Liver (tissue), 9 donors: ENCODE data around the gene CEP135. TPM values are rescaled to one million over a fixed set of nuclear protein-coding genes. Genes with fewer than 3 reads are reported as not detected.

Experiments
- DNase-seq: peaks from one replicate; pipeline ENCODE4 v3.0.0-alpha.2; 2017; ENCODE audit warnings: low spot score
- H3K27ac ChIP-seq, 2 donors: one replicate each; pipeline ENCODE4 v1.7.0; 2013; ENCODE audit warnings: inconsistent platforms in 2 of 2, low read length in 2 of 2, control low read depth in 1 of 2, low read depth in 1 of 2, mild to moderate bottlenecking in 1 of 2
- H3K27me3 ChIP-seq, 4 donors: one replicate each; pipeline versions ENCODE4 v1.6.1 to v1.7.0; 2013; ENCODE audit warnings: low read length in 3 of 4, inconsistent platforms in 1 of 4, mild to moderate bottlenecking in 1 of 4, moderate library complexity in 1 of 4; ENCODE audit not compliant: control insufficient read depth in 4 of 4, insufficient read depth in 4 of 4
- H3K36me3 ChIP-seq, 4 donors: one replicate each; pipeline versions ENCODE4 v1.6.1 to v1.7.0; 2013; ENCODE audit warnings: low read length in 3 of 4, mild to moderate bottlenecking in 3 of 4, low read depth in 1 of 4, moderate library complexity in 1 of 4; ENCODE audit not compliant: control insufficient read depth in 4 of 4, insufficient read depth in 3 of 4
- H3K4me1 ChIP-seq, 4 donors: one replicate each; pipeline versions ENCODE4 v1.6.1 to v1.7.0; 2013; ENCODE audit warnings: low read length in 3 of 4, mild to moderate bottlenecking in 3 of 4, moderate library complexity in 1 of 4; ENCODE audit not compliant: control insufficient read depth in 4 of 4, insufficient read depth in 4 of 4
- H3K4me3 ChIP-seq, 3 donors: one replicate each; pipeline versions ENCODE4 v1.6.1 to v1.7.0; 2013; ENCODE audit warnings: low read length in 3 of 3, control low read depth in 1 of 3, low read depth in 1 of 3, mild to moderate bottlenecking in 1 of 3
- H3K9ac ChIP-seq, 2 donors: one replicate each; pipeline ENCODE4 v1.7.0; 2013; ENCODE audit warnings: low read length in 2 of 2, mild to moderate bottlenecking in 2 of 2, moderate library complexity in 2 of 2, control low read depth in 1 of 2, low read depth in 1 of 2
- H3K9me3 ChIP-seq, 4 donors: one replicate each; pipeline versions ENCODE4 v1.6.1 to v1.7.0; 2013; ENCODE audit warnings: low read length in 3 of 4; ENCODE audit not compliant: control insufficient read depth in 4 of 4
- ATF3 ChIP-seq: IDR thresholded peaks from 2 replicates; pipeline ENCODE4 v1.6.1; 2016; ENCODE audit warnings: antibody characterized with exemption
- CTCF ChIP-seq: fragments of 150-350 bp; IDR thresholded peaks from 2 replicates; pipeline ENCODE4 v1.5.1; 2017; ENCODE audit warnings: improper control_type of control experiment, low read depth, low read length; ENCODE audit not compliant: missing input control
- EGR1 ChIP-seq, 2 donors: IDR thresholded peaks; 2 replicates each; pipeline ENCODE4 v1.6.1; 2016 to 2018; ENCODE audit warnings: antibody characterized with exemption in 2 of 2, low read depth in 2 of 2
- FOXA1 ChIP-seq: IDR thresholded peaks from 2 replicates; pipeline ENCODE4 v1.6.1; 2016; ENCODE audit warnings: antibody characterized with exemption
- FOXA2 ChIP-seq: IDR thresholded peaks from 2 replicates; pipeline ENCODE4 v1.6.1; 2016; ENCODE audit warnings: antibody characterized with exemption
- GABPA ChIP-seq, 2 donors: IDR thresholded peaks in 1 of 2; conservative IDR thresholded peaks in 1 of 2; 2 replicates each; pipeline ENCODE4 v1.6.1; 2016; ENCODE audit warnings: antibody characterized with exemption in 2 of 2, mild to moderate bottlenecking in 1 of 2, moderate library complexity in 1 of 2
- HNF4A ChIP-seq, 2 donors: conservative IDR thresholded peaks; 2 replicates each; pipeline ENCODE4 v1.6.1; 2016; ENCODE audit warnings: antibody characterized with exemption in 2 of 2, mild to moderate bottlenecking in 2 of 2
- HNF4G ChIP-seq: IDR thresholded peaks from 2 replicates; pipeline ENCODE4 v1.6.1; 2016; ENCODE audit warnings: antibody characterized with exemption
- JUND ChIP-seq, 2 donors: IDR thresholded peaks; 2 replicates each; pipeline ENCODE4 v1.6.1; 2016; ENCODE audit warnings: antibody characterized with exemption in 2 of 2
- MAX ChIP-seq: IDR thresholded peaks from 2 replicates; pipeline ENCODE4 v1.6.1; 2016; ENCODE audit warnings: antibody characterized with exemption
- NR2F2 ChIP-seq: IDR thresholded peaks from 2 replicates; pipeline ENCODE4 v1.6.1; 2016; ENCODE audit warnings: antibody characterized with exemption
- RAD21 ChIP-seq, 2 donors: IDR thresholded peaks; 2 replicates each; pipeline ENCODE4 v1.6.1; 2016; ENCODE audit warnings: antibody characterized with exemption in 2 of 2, mild to moderate bottlenecking in 2 of 2
- REST ChIP-seq: IDR thresholded peaks from 2 replicates; pipeline ENCODE4 v1.6.1; 2016; ENCODE audit warnings: antibody characterized with exemption, mild to moderate bottlenecking
- RXRA ChIP-seq, 2 donors: IDR thresholded peaks; 2 replicates each; pipeline ENCODE4 v1.6.1; 2017 to 2018; ENCODE audit warnings: antibody characterized with exemption in 2 of 2, mild to moderate bottlenecking in 1 of 2
- SP1 ChIP-seq: IDR thresholded peaks from 2 replicates; pipeline ENCODE4 v1.6.1; 2018; ENCODE audit warnings: antibody characterized with exemption, mild to moderate bottlenecking
- TAF1 ChIP-seq: conservative IDR thresholded peaks from 2 replicates; pipeline ENCODE4 v1.6.1; 2016; ENCODE audit warnings: antibody characterized with exemption, mild to moderate bottlenecking
- YY1 ChIP-seq: IDR thresholded peaks from 2 replicates; pipeline ENCODE4 v1.6.1; 2016; ENCODE audit warnings: antibody characterized with exemption, mild to moderate bottlenecking
- ZBTB33 ChIP-seq: IDR thresholded peaks from 2 replicates; pipeline ENCODE4 v1.6.1; 2016; ENCODE audit warnings: antibody characterized with exemption
- polyA plus RNA-seq, 2 donors: library from polyadenylated mRNA; stranded (reverse) in 1 of 2; unstranded in 1 of 2; fragments of 200-250 nt in 1 of 2; fragments of >200 nt in 1 of 2; fragmentation: Nextera tagmentation in 1 of 2; extraction: Ambion mirVana in 1 of 2; gene quantifications; one replicate each; pipeline versions ENCODE4 v1.2.1 to v1.2.3, GENCODE V29; 2013 to 2015
- total RNA-seq, 2 donors: library from RNA; depleted of rRNA; stranded (reverse); fragments of >200 nt; gene quantifications; one replicate each; pipeline ENCODE4 v1.2.3, GENCODE V29; 2014
- donor health status: healthy.
- donor health status: healthy.
- donor health status: healthy.
- donor health status: healthy.
- donor health status: healthy.

Gene CEP135
- total and polyA plus RNA-seq, 4 donors = 0.47 to 9.8 (median 1.9) TPM

- no peak for DNase-seq
- Histone ChIP-seq H3K9ac (no peak overlapping the region), H3K4me3 (no peak overlapping the region), H3K27ac (no peak overlapping the region), H3K27me3 (no peaks in the 10 kb centered on the region), H3K4me1 (no peaks in the 10 kb centered on the region), H3K9me3 (no peaks in the 10 kb centered on the region), H3K36me3 (peaks cover 1 to 5% (median 3%) of the 10 kb centered on the region in 4 donors)
- no peak for TF ChIP-seq TAF1
- no peak for TF ChIP-seq HNF4G
- no peak for TF ChIP-seq JUND (IDR thresholded peaks at IDR 0.05)
- TF ChIP-seq ATF3 = no peak
- no peak for TF ChIP-seq ZBTB33
- TF ChIP-seq MAX = no peak
- TF ChIP-seq CTCF = no peak
- TF ChIP-seq NR2F2 = no peak
- no peak for TF ChIP-seq HNF4A (conservative IDR thresholded peaks at IDR 0.05)
- no peak for TF ChIP-seq RAD21 (IDR thresholded peaks at IDR 0.05)
- no peak for TF ChIP-seq RXRA (IDR thresholded peaks at IDR 0.05)
- TF ChIP-seq REST = no peak
- no peak for TF ChIP-seq YY1
- TF ChIP-seq FOXA2 = no peak
- TF ChIP-seq EGR1 (IDR thresholded peaks at IDR 0.05; ENCODE audit: low read depth in 2 of 2) = no peak
- TF ChIP-seq SP1 = no peak
- no peak for TF ChIP-seq GABPA (IDR thresholded peaks at IDR 0.05 in 1 of 2, conservative IDR thresholded peaks at IDR 0.05 in 1 of 2)
- TF ChIP-seq FOXA1 = no peak
Observed at GRCh38 chr4:55959655-55960054, 10.9 kb downstream of the CEP135 start.
